NCI-H2196 (cell line): Measurements from ENCODE around the gene CD226.
"Not testable (repeated sequence)": the region's sequence is repeated elsewhere in the genome, so short reads cannot be mapped to it uniquely, and the experiment has no call there.

Experiments used
- DNase-seq: peaks from one replicate; lab custom pipeline; 2025; ENCODE audit not compliant: unreplicated experiment; lab: John Stamatoyannopoulos, UW

CD226 gene

GRCh38 chr18:69876490-69876889 is 71.2 kb downstream of the CD226 start:
- no peak for DNase-seq

GRCh38 chr18:69874058-69874457 is 73.6 kb downstream of the CD226 start:
- no peak for DNase-seq

GRCh38 chr18:69872661-69873060 is 75.0 kb downstream of the CD226 start:
- no peak for DNase-seq

GRCh38 chr18:69871363-69871762 is 76.3 kb downstream of the CD226 start:
- peak; percentile 7 for DNase-seq

- no peak for DNase-seq
Measured at GRCh38 chr18:69870736-69871135, 76.9 kb downstream of the CD226 start.

GRCh38 chr18:69866212-69866611 is 81.5 kb downstream of the CD226 start:
- DNase-seq: no peak

GRCh38 chr18:69865776-69866175 is 81.9 kb downstream of the CD226 start:
- no peak for DNase-seq

- not testable (repeated sequence) for DNase-seq
Measured at GRCh38 chr18:69864802-69865201, 82.9 kb downstream of the CD226 start.

- no peak for DNase-seq
Measured at GRCh38 chr18:69858897-69859296, 88.8 kb downstream of the CD226 start.

GRCh38 chr18:69854455-69854854 is 93.2 kb downstream of the CD226 start:
- no peak for DNase-seq

GRCh38 chr18:69853051-69853450 is 94.6 kb downstream of the CD226 start:
- DNase-seq: no peak

GRCh38 chr18:69845593-69846506 is 101.8 kb downstream of the CD226 start:
- peak; percentile 81 for DNase-seq

GRCh38 chr18:69844656-69845055 is 103.0 kb downstream of the CD226 start:
- DNase-seq: no peak

GRCh38 chr18:69843015-69843414 is 104.7 kb downstream of the CD226 start:
- DNase-seq: no peak

- no peak for DNase-seq
Measured at GRCh38 chr18:69841117-69841516, 106.6 kb downstream of the CD226 start.

GRCh38 chr18:69840445-69840844 is 107.2 kb downstream of the CD226 start:
- no peak for DNase-seq

GRCh38 chr18:69840001-69840400 is 107.7 kb downstream of the CD226 start:
- no peak for DNase-seq

GRCh38 chr18:69839497-69839896 is 108.2 kb downstream of the CD226 start:
- no peak for DNase-seq

GRCh38 chr18:69838620-69839411 is 108.9 kb downstream of the CD226 start:
- DNase-seq: no peak

- DNase-seq: no peak
Measured at GRCh38 chr18:69838003-69838402, 109.7 kb downstream of the CD226 start.

GRCh38 chr18:69834980-69835379 is 112.7 kb downstream of the CD226 start:
- DNase-seq: not testable (repeated sequence)

- no peak for DNase-seq
Measured at GRCh38 chr18:69830189-69830588, 117.5 kb downstream of the CD226 start.
